IPS-18c (cell line): ENCODE data around the gene SIAH2.

Experiments
- H3K4me3 ChIP-seq: 2 replicates; pipeline ENCODE4 v1.7.0; 2013; ENCODE audit warnings: low read depth, mild to moderate bottlenecking, low read length, moderate library complexity; ENCODE audit not compliant: insufficient read depth
- H3K9me3 ChIP-seq: one replicate; pipeline ENCODE4 v1.6.1; 2013; ENCODE audit warnings: mild to moderate bottlenecking, low read length, moderate library complexity; ENCODE audit not compliant: control insufficient read depth, insufficient read depth

SIAH2 gene

GRCh38 chr3:150783316-150783715, 20.3 kb upstream of the SIAH2 start:
- no peaks in the 10 kb centered on the region for H3K9me3 ChIP-seq

DNA sequence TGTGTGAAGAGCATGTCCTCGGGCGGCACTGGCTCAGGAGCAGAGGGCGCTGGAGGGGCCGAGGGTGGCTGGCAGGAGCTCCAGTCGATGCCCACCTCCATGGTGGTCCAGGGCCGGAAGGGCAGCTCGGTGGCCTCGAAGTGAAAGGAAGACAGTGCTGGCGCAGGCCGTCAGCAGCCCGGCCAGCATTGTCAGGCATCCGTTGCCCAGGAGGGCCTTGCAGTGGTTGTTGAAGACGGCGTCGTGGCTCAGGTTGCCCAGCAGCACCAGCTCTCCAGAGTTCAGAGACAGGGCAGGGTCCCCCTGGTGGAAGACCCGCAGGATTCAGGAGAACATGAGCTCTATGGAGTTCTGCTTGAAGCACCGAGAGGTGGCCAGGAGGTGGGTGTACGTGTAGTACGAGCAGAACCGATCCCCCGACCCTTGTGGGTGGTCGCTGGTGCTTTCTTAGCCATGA, 16.5 kb upstream of the SIAH2 start:
- H3K4me3 ChIP-seq, result no peak overlapping the region

More at GRCh38 chr3:150783316-150783715, 20.3 kb upstream of the SIAH2 start:
- H3K4me3 ChIP-seq, result no peak overlapping the region

DNA sequence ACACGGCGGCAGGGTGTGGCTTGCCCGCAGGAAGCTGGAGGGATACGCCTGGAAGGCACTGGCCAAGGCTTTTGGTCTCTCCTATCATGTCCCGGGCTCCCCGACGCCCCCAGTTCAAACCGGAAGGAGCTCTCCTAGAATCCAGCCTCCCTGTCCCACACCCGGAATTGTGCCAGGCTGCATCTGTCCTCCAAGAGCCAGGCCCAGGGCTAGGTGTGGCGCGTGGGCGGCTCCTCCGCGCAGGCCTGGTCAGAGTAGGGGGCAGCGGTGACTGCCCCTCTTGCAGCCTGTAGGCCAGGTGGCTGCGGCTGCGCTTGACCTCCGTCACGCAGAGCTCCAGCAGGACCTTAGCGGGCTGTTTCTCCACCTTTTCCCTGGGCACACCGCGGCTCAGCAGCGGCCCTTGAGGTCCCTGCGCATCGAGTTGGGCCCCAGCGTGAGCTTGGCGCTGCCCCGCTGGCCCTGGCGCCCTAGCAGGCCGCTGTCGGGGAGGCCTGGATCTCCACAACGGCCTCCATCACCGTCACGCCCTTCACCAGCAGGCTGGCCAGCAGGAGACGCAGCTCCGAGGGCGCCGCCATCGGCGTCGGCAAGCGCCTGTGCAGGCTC, 15.9 kb upstream of the SIAH2 start:
- H3K4me3 ChIP-seq, result no peak overlapping the region
- no peaks in the 10 kb centered on the region for H3K9me3 ChIP-seq

More for the DNA sequence above, 16.5 kb upstream of the SIAH2 start:
- H3K9me3 ChIP-seq, result no peaks in the 10 kb centered on the region

DNA sequence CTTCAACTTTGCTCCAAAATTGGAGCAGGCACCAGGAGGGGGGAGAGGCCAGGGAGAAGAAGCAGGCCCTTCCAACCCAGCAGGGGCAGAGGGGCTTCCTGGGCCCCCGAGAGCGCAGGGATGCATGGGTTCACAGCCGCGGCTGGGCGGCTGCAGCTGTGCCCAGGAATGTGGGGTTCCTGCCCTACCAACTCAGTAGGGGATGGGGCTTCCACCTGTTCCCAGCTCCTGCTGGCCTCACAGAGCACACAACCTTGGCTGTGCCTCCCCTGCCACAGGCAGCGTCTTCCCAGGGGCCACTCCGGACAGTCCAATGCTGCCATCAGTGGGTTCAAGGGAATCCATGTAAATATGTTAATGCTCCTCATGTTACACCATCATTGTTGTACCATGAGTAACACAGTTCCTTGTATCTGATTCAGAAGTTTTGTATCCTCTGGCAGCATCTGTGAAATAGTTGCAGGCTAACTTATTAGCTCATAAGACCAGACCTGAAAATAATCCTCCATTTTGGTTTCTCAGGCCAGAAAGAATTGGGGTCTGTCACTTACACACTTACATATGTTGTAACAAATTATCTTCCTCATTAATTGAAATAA, 12.1 kb upstream of the SIAH2 start:
- Histone ChIP-seq H3K4me3 (no peak overlapping the region), H3K9me3 (no peaks in the 10 kb centered on the region)

GRCh38 chr3:150773616-150774192, 10.7 kb upstream of the SIAH2 start:
- Histone ChIP-seq H3K9me3 (no peaks in the 10 kb centered on the region), H3K4me3 (no peak overlapping the region)

GRCh38 chr3:150771600-150771999, 8.6 kb upstream of the SIAH2 start:
- Histone ChIP-seq H3K9me3 (no peaks in the 10 kb centered on the region), H3K4me3 (no peak overlapping the region)

DNA sequence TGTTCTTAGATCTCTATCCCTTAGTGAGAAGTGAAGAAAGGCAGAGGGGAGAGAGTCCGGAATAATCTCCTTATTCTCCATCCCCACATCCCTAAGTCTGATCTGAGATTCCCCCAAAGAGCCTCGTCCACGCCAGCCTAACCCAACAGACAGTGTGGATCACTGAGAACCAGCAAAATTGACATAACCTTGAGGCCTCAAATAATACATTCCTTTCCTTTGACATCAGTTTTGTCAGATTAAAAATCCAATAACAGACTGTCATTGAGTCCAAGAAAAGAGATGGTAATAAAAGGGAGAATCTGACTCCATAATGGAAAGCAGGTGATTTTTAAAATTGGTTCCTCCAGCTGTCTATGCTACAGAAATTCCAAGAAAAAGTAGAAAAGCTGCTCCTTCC, 7.7 kb upstream of the SIAH2 start:
- no peaks in the 10 kb centered on the region for H3K9me3 ChIP-seq
- H3K4me3 ChIP-seq, result no peak overlapping the region

- Histone ChIP-seq H3K4me3 (no peak overlapping the region), H3K9me3 (no peaks in the 10 kb centered on the region)
Observed at GRCh38 chr3:150766742-150767141, 3.8 kb upstream of the SIAH2 start.

GRCh38 chr3:150765949-150766720, 3.2 kb upstream of the SIAH2 start:
- H3K4me3 ChIP-seq, result no peak overlapping the region
- no peaks in the 10 kb centered on the region for H3K9me3 ChIP-seq

DNA sequence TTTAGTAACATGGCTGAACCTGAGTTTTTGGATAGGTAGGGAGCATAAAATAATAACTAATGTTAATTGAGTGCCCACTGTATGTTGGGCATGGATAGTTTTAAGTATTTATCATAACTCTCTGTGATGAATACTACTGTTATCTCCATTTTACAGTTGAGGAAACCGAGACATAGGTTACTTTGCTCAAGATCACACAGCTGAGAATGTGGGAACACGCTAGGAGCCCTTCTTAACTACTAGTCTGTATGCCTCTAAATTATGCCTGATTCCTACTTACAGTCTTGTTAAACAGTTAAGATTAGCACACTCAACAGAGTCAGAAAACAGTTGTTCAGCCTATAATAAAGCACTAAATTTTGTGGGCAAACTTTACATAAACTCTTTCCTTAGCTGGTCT, 2.0 kb upstream of the SIAH2 start:
- H3K9me3 ChIP-seq, result no peaks in the 10 kb centered on the region
- no peak overlapping the region for H3K4me3 ChIP-seq

DNA sequence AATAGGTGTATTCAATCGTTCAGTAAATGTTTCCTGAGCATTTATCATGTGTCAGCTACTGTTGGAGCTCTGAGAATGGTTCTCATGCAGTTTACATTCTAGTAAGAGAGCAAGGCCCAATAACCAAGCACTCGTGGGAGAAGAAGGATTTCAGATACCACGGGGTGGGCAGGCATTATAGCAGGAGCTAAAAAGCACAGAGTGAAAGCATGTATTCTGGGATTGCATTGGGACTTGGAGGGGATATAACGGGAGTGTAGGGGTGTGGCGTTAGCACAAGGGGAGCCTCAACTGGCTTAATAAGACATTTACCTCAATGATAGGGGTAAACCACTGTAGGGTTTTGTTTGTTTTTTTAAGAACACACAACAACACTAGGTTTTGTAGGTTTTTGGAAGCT, 1.6 kb upstream of the SIAH2 start:
- Histone ChIP-seq H3K4me3 (no peak overlapping the region), H3K9me3 (no peaks in the 10 kb centered on the region)

- H3K4me3 ChIP-seq, result peak overlapping the region; percentile 69
Observed at GRCh38 chr3:150763841-150764483, 993 bp upstream of the SIAH2 start.

DNA sequence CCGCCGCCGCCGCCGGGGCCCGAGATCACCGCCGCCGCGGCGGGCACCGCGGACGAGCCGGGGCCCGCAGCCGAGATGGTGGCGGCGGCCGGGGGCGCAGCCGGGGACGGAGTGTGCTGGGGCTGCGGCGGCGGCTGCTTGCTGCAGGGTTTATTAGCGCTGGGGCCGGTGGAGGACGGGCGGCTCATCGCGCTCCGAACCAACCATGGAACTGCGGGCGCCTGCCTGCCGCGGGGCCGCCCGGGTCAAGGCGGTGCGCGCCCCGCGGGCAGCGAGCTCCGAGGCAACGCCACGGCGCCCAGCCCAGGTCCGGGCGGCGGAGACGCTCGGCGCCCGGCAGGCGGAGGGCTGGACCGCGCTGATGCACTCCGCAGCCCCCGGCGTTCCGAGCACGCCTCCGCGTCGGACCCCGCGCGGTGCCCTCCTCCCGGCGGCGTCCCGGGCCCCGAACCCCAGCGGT, 277 bp downstream of the SIAH2 start:
- Histone ChIP-seq H3K4me3 (peak overlapping the region; percentile 69), H3K9me3 (no peaks in the 10 kb centered on the region)

More at GRCh38 chr3:150763841-150764483, 993 bp upstream of the SIAH2 start:
- H3K9me3 ChIP-seq, result no peaks in the 10 kb centered on the region

DNA sequence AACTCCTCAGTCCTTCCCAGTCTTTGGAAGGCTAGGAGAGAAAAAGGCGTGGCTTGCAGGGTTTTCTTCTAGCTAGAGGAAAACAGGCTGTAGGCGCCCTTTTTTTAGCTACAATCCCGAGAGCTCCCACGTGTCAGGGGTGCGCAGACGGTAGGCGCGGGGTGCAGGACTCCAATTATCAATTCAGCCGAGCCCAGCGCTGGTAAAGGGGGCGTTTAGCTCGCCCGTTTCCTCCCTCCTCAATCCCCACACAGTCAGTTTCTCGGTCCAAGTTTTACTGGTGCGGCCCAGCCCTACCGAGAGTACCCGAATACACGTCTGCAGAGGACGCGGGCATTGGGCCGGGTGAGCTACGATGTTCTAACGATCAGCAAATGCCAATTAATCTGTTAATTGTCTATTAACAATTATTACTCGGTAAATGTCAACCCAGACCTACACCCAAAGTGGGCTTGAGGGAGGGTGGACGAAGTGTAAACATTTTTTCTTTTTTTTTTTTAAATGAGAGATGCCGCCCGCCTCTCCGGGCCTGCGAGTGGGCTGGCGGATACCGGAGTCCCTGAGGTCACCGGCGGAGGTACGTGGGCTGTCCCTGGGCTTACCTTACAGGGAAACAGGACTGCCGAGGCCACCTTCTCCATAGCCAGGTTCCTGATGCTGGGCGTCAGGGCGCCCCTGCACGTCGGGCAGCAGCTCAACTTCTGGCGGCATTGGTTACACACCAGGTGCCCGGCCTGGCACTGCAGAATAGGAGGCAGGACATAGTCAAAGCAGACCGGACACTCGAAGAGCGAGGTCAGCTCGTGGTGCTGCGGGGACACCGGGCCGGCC, 923 bp downstream of the SIAH2 start:
- Histone ChIP-seq H3K9me3 (no peaks in the 10 kb centered on the region), H3K4me3 (peak overlapping the region; percentile 69)

GRCh38 chr3:150760431-150761200, 2.4 kb downstream of the SIAH2 start:
- Histone ChIP-seq H3K4me3 (no peak overlapping the region), H3K9me3 (no peaks in the 10 kb centered on the region)

- no peaks in the 10 kb centered on the region for H3K9me3 ChIP-seq
- H3K4me3 ChIP-seq, result no peak overlapping the region
Observed at GRCh38 chr3:150759947-150760346, 3.0 kb downstream of the SIAH2 start.
